AG09309 (cell line): ENCODE data around the gene MAMDC4.

ENCODE experiments used
- DNase-seq: peaks from one replicate; pipeline ENCODE4 v3.0.0-alpha.2; 2010; ENCODE audit warnings: low read depth
- H3K4me3 ChIP-seq: 2 replicates; pipeline ENCODE4 v1.5.1; 2011; ENCODE audit warnings: mild to moderate bottlenecking, low read depth, low read length, moderate library complexity; ENCODE audit not compliant: control insufficient read depth
- TF ChIP-seq, protein P1 (sequence below): IDR thresholded peaks from 2 replicates; pipeline ENCODE4 v1.5.1; 2011; ENCODE audit warnings: mild to moderate bottlenecking, low read depth, low read length, inconsistent platforms; ENCODE audit not compliant: insufficient read depth, control insufficient read depth; ENCODE audit errors: missing control alignments

MAMDC4 gene

DNA sequence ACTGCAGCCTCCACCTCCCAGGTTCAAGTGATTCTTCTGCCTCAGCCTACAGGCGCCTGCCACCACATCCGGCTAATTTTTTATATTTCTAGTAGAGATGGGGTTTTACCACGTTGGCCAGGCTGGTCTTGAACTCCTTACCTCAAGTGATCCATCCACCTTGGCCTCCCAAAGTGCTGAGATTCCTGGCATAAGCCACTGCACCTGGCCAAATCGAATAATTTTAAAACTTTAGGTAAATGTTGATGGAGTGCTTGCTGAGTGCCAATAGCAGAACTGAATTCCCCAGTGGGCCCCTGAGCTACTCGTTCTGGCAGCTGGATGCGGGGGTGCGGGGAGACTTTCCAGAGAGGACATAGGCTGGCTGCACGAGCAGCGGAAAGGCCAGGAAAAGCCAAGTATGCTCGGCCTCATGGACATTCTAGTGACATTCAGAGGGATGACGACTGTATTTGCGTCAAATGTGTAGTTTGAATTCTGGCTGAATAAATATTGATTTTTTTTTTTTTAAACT, 51.0 kb downstream of the MAMDC4 start:
- TF ChIP-seq, protein P1, sequence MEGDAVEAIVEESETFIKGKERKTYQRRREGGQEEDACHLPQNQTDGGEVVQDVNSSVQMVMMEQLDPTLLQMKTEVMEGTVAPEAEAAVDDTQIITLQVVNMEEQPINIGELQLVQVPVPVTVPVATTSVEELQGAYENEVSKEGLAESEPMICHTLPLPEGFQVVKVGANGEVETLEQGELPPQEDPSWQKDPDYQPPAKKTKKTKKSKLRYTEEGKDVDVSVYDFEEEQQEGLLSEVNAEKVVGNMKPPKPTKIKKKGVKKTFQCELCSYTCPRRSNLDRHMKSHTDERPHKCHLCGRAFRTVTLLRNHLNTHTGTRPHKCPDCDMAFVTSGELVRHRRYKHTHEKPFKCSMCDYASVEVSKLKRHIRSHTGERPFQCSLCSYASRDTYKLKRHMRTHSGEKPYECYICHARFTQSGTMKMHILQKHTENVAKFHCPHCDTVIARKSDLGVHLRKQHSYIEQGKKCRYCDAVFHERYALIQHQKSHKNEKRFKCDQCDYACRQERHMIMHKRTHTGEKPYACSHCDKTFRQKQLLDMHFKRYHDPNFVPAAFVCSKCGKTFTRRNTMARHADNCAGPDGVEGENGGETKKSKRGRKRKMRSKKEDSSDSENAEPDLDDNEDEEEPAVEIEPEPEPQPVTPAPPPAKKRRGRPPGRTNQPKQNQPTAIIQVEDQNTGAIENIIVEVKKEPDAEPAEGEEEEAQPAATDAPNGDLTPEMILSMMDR: no peak
- no peak overlapping the region for H3K4me3 ChIP-seq
- no peak for DNase-seq

DNA sequence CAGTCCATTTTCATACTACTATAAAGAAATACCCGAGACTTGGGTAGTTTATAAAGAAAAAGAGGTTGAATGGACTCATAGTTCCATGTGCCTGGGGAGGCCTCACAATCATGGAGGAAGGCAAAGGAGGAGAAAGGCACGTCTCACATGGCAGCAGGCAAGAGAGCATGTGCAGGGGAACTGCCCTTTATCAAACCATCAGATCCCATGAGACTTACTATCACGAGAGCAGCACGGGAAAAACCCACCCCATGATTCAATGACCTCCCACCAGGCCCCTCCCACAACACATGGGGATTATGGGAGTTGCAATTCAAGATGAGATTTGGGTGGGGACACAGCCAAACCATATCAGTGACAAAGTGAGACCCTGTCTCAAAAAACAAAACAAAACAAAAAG, 54.1 kb downstream of the MAMDC4 start:
- no peak for DNase-seq
- no peak overlapping the region for H3K4me3 ChIP-seq
- TF ChIP-seq, protein P1: no peak

DNA sequence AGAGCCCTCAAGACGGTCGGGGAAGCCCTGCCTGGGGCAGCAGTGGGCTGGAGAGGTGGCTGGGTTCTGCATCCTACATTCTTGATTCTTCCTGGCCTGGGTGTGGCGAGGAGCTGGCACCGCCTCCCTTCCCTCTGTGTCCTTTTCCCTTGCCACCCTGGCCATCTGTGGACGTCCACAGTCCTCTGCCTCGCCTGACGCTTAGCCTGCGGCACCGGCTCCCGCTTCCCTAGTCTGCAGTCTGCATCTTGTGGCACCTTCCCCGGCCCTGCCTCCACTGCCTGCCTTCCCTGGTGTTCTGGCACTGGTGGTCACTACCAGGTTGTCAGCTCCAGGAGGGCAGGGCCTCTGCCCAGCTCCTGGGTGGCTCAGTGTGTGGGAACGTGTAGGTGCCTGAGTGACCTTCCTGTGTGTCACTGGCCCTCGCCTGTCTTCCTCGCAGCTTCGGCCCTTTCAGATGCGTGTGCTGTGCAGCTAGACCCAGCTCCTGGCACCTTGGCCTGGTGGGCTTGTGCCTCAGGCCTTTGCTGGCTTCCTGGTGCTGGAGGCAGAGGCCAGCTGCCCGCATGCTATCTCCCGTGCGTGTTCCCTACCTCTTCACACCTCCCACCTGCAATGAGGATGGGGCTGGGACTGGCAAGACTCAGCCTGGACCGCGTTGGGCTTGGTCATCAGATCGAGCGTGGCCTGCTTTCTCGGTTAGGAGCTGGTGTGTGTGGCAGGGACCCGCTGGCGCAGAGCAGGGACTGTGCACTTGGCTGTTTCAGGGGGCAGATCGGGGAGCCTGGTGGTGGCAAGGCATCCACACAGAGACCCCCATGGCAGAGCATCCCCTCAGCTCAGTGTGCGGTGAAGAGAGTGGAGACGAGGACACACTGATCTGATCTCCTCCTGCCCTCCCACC, 55.1 kb downstream of the MAMDC4 start:
- H3K4me3 ChIP-seq: no peak overlapping the region
- TF ChIP-seq, protein P1: no peak
- no peak for DNase-seq
